Erythroblast (primary cell): Measurements from ENCODE around the gene NOL4L.

Source experiments
- GATA1 ChIP-seq: IDR thresholded peaks from 2 replicates; pipeline ENCODE4 v1.6.1; 2011; ENCODE audit warnings: low read depth, mild to moderate bottlenecking, control low read depth, low read length, moderate library complexity
- POLR2A ChIP-seq: IDR thresholded peaks from 2 replicates; pipeline ENCODE4 v1.6.1; 2011; ENCODE audit warnings: mild to moderate bottlenecking, low read length

DNA sequence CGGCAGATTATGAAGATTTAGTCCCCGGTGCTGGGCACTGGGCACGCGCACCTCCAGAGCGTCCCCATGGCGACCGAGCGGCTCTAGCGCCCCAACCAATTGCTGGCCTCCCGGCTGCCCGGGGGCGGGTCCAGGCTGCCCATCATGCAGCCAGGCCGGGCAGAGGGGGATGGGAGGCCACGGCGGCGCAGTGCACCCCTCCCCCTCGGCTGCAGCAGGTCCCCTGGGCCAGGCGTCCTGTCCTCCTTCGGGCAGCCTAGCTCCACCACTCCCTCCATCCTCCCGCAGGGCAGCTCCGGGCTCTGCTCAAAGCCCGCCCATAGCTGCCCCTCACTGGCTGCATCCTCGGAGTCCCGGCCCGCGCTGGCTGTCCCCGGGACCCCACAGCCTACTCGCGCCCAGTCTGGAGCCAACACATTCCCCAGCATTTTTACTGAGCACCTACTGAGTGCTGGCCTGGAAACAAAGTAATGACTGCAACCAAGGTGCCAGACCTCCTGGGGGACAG is 127.6 kb downstream of the NOL4L start:
- TF ChIP-seq POLR2A (no peak), GATA1 (no peak)
